K562 (cell line): ENCODE data around the gene TAX1BP1. TPM values are rescaled to one million over a fixed set of nuclear protein-coding genes. Genes with fewer than 3 reads are reported as not detected.

ENCODE experiments used
- CBX8 ChIP-seq: fragments of 200-600 bp; sonication (generic); IDR thresholded peaks from 2 replicates; pipeline ENCODE4 v1.6.1; 2012; ENCODE audit warnings: borderline replicate concordance, mixed run types, low read depth, mild to moderate bottlenecking, moderate library complexity, mixed read lengths, low read length, control low read depth, inconsistent platforms; ENCODE audit not compliant: poor library complexity, severe bottlenecking; ENCODE audit errors: extremely low read depth
- FIP1L1 ChIP-seq: fragments of 200-400 bp; formaldehyde crosslinking; IDR thresholded peaks from 2 replicates; pipeline ENCODE4 v1.6.1; 2018; ENCODE audit warnings: mild to moderate bottlenecking, low read depth, low read length; ENCODE audit not compliant: poor library complexity, severe bottlenecking
- FOXJ2 ChIP-seq: fragments of 200-800 bp; sonication (Bioruptor generic); IDR thresholded peaks from 2 replicates; pipeline ENCODE4 v1.6.1; 2016; ENCODE audit warnings: missing genetic modification characterization, missing compliant biosample characterization
- HMG20B ChIP-seq: fragments of 250-450 bp; sonication (Bioruptor Pico); IDR thresholded peaks from 2 replicates; pipeline ENCODE4 v1.5.0; 2021; ENCODE audit warnings: mild to moderate bottlenecking
- MEF2D ChIP-seq: conservative IDR thresholded peaks from 2 replicates; pipeline ENCODE4 v1.6.1; 2016; ENCODE audit warnings: low read depth, missing genetic modification characterization, missing compliant biosample characterization
- RAD51 ChIP-seq: fragments of 450-650 bp; IDR thresholded peaks from 2 replicates; pipeline ENCODE4 v1.7.1; 2016; ENCODE audit warnings: low read depth, mild to moderate bottlenecking, borderline replicate concordance
- RBBP5 ChIP-seq: fragments of 200-600 bp; sonication (generic); IDR thresholded peaks from 2 replicates; pipeline ENCODE4 v1.6.1; 2012; ENCODE audit warnings: borderline replicate concordance, mild to moderate bottlenecking, low read length, control low read depth, inconsistent platforms; ENCODE audit not compliant: insufficient read depth, poor library complexity, severe bottlenecking
- RCOR1 ChIP-seq, 2 experiments: IDR thresholded peaks; 2 replicates each; pipeline ENCODE4 v1.6.1; 2012; ENCODE audit warnings: low read depth in 2 of 2, low read length in 2 of 2, borderline replicate concordance in 1 of 2, improper control_type of control experiment in 1 of 2
- SMARCE1 ChIP-seq: fragments of 450-650 bp; IDR thresholded peaks from 2 replicates; pipeline ENCODE4 v1.7.1; 2016; ENCODE audit warnings: mild to moderate bottlenecking
- VEZF1 ChIP-seq: fragments of 200-800 bp; sonication (Bioruptor generic); IDR thresholded peaks from 2 replicates; pipeline ENCODE4 v1.6.1; 2017; ENCODE audit warnings: missing genetic modification characterization, missing compliant biosample characterization
- ZBTB40 ChIP-seq, 2 experiments: fragments of 450-650 bp in 1 of 2; sonication (generic) in 1 of 2; formaldehyde crosslinking in 1 of 2; IDR thresholded peaks; 2 replicates each; pipeline versions ENCODE4 v1.7.1 to v1.9.0; 2016 to 2022; ENCODE audit warnings: inconsistent platforms in 1 of 2, mild to moderate bottlenecking in 1 of 2, missing genetic modification reagents in 1 of 2
- ZNF280A ChIP-seq: fragments of 450-650 bp; IDR thresholded peaks from 2 replicates; pipeline ENCODE4 v1.6.1; 2018; ENCODE audit warnings: mild to moderate bottlenecking, low read depth; ENCODE audit not compliant: partially characterized antibody
- ZNF764 ChIP-seq: fragments of 250-450 bp; sonication (Bioruptor Pico); IDR thresholded peaks from 2 replicates; pipeline ENCODE4 v1.4.0; 2020; ENCODE audit warnings: low read depth, mild to moderate bottlenecking, moderate library complexity
- polyA plus RNA-seq, 8 experiments: library from polyadenylated mRNA; depleted of rRNA in 4 of 8; stranded (reverse) in 5 of 8; unstranded in 3 of 8; fragments of >200 nt; fragmentation: Nextera tagmentation in 2 of 8; fragmentation: Illumina TruSeq in 1 of 8; extraction: Ambion mirVana in 2 of 8; extraction: Trizol in 1 of 8; gene quantifications; 2 replicates each; pipeline versions ENCODE4 v1.2.1 to v1.2.3, GENCODE V29; 2011 to 2014; ENCODE audit warnings: inconsistent platforms in 1 of 8, missing spikeins in 1 of 8
- total RNA-seq, 7 experiments: library from RNA; depleted of rRNA in 6 of 7; stranded (reverse); fragments of >200 nt in 6 of 7; fragmentation: Illumina TruSeq in 2 of 7; extraction: Trizol in 2 of 7; gene quantifications; 2 replicates each; pipeline versions ENCODE4 v1.2.1 to v1.2.3, GENCODE V29; 2011 to 2021; ENCODE audit warnings: low replicate concordance in 1 of 7

TAX1BP1 gene
- total and polyA plus RNA-seq, 9 of the 15 experiments (the other 6 are each of a cell fraction or from before 2014, with no cell fraction given), result 49.0 to 119 (median 75.9) TPM

GRCh38 chr7:27697861-27698430 is 42.0 kb upstream of the TAX1BP1 start (continued):
- TF ChIP-seq ZNF764, result no peak
- no peak for TF ChIP-seq MEF2D
- peak in 1 of 2 experiments; percentile 31; a peak in 1 of 4 replicates for TF ChIP-seq RCOR1 (IDR thresholded peaks at IDR 0.05; ENCODE audit: borderline replicate concordance in 1 of 2, low read depth in 2 of 2, low read length in 2 of 2)
- TF ChIP-seq RAD51, result no peak
- 0 out of 2 replicates have a peak, but pooled peaks have one; percentile 22 for TF ChIP-seq SMARCE1
- no peak for TF ChIP-seq CBX8
- no peak for TF ChIP-seq FIP1L1
- no peak for TF ChIP-seq HMG20B (CRISPR knock-in tag)
- TF ChIP-seq ZNF280A, result no peak
- TF ChIP-seq VEZF1 (CRISPR knock-in tag), result no peak
- peak; percentile 38 for TF ChIP-seq RBBP5
- TF ChIP-seq ZBTB40 (IDR thresholded peaks at IDR 0.05), result 0 out of 2 replicates have a peak, but pooled peaks have one; percentile 24
- TF ChIP-seq ZBTB40 (CRISPR knock-in tag; IDR thresholded peaks at IDR 0.05), result no peak
- no peak for TF ChIP-seq FOXJ2 (tag)
